ENCODE results near the gene FGF7.
"Not testable (repeated sequence)": the region's sequence is repeated elsewhere in the genome, so short reads cannot be mapped to it uniquely, and the experiment has no call there.

FGF7 gene

DNA sequence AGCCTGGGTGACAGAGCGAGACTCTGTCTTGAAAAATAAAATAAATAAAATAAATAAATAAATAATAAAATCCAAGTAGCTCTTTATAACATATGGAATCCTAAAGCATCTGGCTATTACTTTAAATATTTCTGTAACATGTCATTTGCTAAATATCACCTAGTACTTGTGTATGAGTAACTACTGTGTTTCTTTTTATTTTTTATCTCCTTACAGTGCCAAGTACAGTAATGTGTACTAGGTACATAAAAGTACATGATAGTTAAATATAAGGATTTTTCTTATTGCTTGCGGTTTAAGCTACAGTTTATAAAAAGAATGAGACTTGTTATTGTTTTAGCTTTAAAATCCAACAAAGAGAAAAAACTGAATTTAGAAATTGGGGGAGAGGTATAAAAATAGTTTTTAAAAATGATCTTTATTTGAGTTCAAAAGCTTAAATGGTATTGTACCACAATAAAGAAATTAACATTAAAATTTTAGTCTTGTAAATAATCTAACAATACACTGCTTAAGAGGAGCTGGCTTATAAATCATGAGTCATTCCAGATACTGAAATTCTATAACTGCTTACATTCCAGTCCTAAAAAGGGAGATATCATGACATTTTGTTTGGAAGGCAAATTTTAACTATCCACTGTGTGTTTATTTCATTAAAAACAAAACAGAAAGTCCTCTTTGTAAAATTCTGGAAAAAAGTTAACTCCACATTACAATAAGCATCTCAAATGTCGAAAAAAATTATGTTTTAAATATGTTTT is 73.1 kb downstream of the FGF7 start:
- no peak for DNase-seq

DNA sequence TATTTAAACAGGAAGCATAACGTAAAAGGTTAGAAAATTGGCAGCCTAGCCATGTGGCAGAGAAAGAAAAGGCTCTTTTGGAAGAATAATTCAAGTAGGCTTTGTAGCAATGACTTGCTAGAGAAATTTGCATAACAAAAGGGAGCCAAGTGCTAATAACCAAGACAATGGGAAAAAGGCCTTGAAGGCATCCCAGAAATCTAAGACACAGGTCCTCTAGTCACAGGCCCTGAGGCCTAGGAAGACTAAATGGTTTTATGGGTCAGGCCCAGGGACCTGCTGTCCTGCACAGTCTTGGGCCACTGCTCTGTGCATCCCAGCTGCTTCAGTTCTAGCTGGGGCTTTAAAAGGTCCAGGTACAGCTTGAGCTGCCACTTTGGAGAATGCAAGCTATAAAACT is 78.5 kb downstream of the FGF7 start:
- no peak for DNase-seq

- DNase-seq, result no peak
Observed at GRCh38 chr15:49506341-49506740, 83.3 kb downstream of the FGF7 start.

DNA sequence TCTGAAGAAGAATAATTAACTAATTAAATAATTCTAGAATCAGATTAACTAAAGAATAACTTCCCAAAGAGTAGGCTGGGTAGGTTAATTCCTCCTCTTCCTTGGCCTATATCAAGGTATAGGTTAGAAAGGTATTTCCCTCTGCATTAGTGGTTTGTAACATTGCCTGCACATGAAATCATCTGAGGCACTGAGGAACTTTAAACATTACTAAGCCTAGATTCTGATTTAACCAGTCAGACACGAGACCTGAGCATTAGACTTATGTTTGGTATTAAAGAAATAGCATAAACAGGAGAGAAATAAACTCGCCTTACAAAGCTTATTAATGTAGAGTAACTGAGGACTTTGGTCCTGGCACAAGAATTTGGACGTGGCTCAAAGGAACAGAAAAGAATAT is 84.2 kb downstream of the FGF7 start:
- DNase-seq, result no peak

DNA sequence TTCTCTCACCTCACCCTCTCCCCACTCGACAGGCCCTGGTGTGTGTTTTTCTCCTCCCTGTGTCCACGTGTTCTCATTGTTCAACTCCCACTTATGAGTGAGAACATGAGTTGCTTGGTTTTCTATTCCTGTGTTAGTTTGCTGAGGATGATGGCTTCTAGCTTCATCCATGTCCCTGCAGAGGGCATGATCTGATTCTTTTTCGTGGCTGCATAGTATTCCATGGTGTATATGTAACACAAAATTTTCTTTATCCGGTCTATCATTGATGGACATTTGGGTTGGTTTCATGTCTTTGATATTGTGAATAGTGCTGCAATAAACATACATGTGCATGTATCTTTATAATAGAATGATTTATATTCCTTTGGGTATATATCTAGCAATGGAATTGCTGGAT is 89.7 kb downstream of the FGF7 start:
- not testable (repeated sequence) for DNase-seq

DNA sequence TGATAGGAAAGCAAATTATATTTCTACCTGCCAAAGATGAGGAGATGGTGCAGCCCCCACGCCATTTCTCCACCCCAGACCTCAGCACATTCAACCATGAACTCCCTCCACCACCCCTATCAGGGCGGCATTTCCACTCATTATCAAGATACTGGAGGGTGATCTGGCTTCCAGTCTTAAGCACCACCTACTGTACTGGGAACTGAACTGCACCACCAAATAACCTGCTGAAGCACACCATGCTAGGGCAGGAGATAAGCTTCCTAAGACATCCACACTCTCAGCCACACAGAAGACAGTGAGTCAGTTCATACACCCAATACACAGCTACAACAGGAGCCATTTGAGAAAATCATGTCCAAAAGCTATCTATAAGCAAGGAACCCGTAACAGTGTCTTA is 98.8 kb downstream of the FGF7 start:
- no peak for DNase-seq

DNA sequence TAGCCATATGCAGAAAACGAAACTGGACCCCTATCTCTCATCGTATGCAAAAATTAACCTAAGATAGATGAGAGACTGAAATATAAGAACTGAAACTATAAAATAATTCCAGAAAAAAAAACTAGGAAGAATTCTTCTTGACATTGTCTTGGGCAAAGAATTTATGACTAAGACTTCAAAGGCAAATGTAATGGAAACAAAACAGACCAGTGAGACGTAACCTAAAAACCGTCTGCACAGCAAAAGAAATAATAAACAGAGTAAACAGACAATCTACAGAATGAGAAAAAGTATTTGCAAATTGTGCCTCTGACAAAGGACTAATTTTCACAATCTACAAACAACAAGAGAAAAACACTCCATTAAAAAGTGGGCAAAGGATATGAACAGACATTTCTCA is 105.2 kb downstream of the FGF7 start:
- no peak for DNase-seq

DNA sequence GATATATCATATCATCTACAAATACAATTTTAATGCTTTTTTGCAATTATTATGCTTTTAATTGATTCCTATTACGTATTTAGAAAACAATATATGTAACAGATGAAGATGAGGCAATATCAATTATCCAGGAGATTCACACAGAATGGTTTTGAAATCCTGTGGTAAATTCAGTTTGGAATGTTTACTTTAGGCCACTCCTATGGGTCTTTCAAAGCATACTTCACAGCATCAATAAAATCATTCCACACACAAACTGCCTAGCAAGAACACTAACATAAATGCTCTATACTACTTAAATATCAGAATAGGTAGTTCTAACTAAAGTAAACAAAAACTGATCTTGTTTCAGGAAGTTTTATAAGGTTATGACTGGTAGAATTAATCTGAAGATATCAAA is 107.0 kb downstream of the FGF7 start:
- DNase-seq, result no peak
